ENCODE measurements around the gene ADAD2.
"Not testable (repeated sequence)": the region's sequence is repeated elsewhere in the genome, so short reads cannot be mapped to it uniquely, and the experiment has no call there.

Gene ADAD2

DNA sequence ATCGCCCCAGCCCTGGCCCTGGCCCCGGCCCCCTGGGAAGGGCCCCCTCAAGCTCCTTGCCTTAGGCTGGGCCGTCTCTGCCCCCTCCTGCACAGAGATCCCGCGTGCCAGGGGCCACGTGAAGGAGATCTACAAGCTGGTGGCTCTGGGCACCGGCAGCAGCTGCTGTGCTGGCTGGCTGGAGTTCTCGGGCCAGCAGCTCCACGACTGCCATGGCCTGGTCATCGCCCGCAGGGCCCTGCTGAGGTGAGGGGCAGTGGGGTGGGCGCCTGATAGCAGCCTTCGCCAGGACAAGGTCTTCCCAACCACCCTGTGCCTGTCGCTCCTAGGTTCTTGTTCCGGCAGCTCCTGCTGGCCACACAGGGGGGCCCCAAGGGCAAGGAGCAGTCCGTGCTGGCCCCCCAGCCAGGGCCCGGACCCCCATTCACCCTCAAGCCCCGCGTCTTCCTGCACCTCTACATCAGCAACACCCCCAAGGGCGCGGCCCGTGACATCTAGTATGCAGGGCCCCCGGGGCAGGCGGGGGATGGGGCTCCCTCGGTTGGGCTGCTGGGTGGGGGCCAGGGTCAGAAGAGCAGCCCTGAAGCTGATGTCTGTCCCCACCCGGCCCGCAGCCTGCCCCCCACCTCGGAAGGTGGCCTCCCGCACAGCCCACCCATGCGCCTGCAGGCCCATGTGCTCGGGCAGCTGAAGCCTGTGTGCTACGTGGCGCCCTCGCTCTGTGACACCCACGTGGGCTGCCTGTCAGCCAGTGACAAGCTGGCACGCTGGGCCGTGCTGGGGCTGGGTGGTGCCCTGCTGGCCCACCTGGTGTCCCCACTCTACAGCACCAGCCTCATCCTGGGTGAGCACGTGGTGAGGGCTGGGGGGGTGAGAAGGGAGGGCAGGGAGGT, 4.5 kb downstream of the ADAD2 start:
- no peak for DNase-seq (ENCODE audit: low read depth)

DNA sequence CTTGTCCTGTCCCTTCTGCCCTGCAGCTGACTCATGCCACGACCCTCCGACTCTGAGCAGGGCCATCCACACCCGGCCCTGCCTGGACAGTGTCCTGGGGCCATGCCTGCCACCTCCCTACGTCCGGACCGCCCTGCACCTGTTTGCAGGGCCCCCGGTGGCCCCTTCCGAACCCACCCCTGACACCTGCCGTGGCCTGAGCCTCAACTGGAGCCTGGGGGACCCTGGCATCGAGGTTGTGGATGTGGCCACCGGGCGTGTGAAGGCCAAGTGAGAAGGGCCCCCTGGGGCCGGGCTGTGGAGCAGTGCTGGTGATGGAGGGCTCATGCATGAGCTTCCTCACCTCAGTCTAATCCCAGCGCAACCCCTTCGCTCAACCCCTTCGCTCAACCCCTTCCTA, 5.1 kb downstream of the ADAD2 start:
- no peak for DNase-seq (ENCODE audit: low read depth)

DNA sequence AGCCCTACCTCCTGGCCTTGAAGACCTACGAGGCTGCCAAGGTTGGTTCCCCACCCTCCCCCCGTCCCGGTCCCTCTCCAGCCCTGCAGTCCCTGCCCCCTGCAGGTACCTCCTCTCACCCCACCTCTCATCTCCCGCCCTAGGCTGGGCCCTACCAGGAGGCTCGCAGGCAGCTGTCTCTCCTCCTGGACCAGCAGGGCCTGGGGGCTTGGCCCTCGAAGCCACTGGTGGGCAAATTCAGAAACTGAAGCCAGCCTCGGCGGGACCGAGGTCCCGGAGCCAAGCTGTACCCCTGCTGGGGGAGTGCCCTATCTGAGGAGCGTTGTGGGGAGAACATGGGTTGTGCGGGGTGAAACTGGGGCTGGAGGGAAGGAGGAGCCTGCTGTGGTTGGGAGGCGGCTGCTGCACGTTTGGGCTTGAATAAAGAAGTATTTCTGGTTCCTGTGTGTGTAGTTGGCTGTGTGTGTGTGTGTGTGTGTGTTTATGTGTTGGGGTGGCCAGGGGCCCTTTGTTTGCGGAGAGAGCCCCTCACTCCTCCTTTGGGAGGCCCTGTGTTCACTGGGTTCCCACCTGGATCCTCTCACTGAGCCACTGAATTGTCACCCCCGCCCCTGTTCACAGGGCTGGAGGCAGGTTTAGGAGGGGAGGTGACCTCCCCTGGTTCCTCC, 5.9 kb downstream of the ADAD2 start:
- no peak for DNase-seq (ENCODE audit: low read depth)

DNA sequence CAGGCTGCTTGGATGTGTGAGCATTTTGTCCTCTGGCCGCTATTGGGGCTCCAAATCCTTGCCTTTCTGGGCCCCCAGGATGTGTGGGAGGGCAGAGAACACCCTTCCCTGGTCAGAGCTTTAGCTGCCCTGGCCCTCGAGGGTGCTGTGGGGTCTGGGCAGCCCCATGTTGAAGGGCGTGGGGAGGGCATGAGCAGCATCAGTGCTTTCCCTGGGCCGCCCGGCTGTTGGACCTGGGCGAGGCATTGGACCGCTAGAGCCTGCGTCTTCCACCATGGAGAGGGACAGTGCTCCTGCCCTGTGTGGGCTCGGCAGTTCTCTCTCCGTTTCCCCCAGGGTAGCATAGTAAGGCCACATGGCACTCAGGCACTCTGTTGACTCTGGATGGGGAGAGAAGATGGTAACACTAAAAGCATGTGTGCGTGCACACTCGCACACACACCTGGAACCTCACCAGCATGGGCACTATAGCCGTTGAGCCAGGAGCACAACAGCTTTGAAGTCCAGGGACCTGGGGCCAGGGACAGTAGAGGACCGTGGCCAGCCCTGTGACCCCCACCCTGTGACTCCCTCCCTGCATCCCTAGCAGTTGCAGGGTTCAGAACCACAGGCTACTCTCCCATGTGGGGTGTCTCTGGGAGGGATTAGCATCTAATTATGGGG, 6.6 kb downstream of the ADAD2 start:
- DNase-seq (ENCODE audit: low read depth) = no peak

DNA sequence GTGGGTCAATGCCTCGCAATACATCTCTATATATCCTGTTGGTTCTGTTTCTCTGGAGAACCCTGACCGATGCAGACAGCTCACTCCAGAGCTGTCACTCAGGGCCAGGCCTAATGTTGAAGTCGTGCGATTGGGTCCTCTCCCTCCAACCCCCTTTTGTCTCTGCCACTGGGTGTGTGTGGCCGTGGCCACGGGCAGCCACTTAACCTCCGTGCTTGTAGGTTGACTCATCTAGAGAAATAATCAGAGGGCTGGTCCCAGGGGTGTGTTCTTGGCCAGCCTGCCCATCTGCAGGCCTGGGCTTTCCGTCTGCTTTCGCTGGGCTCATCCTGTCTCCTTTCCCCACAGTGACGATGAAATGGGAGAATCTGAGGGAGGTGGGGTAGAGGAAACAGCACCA, 7.4 kb downstream of the ADAD2 start:
- DNase-seq (ENCODE audit: low read depth) = peak; percentile 34

DNA sequence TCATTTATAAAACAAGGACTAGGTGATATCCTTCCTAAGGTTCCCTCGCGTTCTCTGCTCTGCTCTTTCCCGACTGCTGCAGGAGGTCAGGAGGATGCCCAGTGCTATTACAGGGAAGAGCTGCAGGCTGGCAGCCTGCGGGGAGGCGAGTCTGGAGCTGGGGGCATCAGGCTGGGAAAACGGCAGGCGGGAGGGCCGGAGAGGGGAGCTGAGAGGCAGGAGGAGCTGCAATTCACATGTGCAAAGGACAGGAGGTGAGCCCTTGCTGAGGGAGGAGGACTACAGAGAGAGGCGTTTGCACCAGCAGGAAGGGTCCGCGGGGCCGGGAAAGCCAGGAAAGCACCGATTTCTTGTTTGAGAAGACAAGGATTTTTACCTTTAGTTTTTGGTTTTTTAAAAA, 8.1 kb downstream of the ADAD2 start:
- DNase-seq (ENCODE audit: low read depth) = no peak

DNA sequence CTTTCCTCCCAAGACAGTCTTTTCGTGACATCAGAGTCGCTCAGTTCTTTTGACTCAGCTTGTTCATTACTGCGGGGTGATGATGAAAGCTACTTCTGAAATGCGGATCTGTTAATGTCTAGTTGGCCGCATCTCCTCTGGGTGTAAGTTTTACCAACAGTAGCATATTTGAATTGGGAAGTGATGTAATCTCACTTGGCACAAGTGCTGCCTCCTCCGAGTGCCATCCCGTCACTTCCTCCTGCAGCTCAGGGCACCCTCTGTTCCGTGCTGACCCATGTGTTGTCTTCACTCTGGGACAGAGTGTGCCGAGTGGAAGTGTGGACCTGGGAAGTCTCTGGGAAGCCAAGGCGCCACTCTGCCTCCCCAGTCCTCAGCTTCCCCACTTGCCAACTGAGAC, 8.9 kb downstream of the ADAD2 start:
- peak; percentile 28 for DNase-seq (ENCODE audit: low read depth)

DNA sequence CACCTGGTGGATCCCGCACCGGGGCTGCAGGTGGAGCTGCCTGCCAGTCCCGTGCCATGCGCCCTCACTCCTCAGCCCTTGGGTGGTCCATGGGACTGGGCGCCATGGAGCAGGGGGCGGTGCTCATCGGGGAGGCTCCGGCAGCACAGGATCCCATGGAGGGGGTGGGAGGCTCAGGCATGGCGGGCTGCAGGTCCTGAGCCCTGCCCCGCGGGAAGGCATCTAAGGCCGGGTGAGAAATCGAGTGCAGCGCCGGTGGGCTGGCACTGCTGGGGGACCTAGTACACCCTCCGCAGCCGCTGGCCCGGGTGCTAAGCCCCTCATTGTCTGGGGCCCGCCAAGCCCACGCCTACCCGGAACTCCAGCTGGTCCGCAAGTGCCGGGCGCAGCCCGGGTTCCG, 13.6 kb downstream of the ADAD2 start:
- DNase-seq (ENCODE audit: low read depth) = not testable (repeated sequence)

DNA sequence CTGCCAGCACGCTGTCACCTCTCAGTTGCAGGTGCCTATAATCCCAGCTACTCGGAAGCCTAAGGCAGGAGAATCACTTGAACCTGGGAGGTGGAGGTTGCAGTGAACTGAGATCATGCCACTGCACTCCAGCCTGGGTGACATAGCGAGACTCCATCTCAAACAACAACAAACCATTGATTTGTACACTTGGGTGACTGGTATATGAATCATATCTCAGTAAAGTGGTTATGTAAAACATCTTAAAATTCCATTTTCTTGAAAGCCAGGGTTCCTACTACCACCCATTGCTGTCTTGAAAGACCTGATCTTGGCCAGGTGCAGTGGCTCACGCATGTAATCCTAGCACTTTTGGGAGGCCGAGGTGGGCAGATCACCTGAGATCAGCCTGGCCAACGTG, 14.2 kb downstream of the ADAD2 start:
- peak; percentile 66 for DNase-seq (ENCODE audit: low read depth)

DNA sequence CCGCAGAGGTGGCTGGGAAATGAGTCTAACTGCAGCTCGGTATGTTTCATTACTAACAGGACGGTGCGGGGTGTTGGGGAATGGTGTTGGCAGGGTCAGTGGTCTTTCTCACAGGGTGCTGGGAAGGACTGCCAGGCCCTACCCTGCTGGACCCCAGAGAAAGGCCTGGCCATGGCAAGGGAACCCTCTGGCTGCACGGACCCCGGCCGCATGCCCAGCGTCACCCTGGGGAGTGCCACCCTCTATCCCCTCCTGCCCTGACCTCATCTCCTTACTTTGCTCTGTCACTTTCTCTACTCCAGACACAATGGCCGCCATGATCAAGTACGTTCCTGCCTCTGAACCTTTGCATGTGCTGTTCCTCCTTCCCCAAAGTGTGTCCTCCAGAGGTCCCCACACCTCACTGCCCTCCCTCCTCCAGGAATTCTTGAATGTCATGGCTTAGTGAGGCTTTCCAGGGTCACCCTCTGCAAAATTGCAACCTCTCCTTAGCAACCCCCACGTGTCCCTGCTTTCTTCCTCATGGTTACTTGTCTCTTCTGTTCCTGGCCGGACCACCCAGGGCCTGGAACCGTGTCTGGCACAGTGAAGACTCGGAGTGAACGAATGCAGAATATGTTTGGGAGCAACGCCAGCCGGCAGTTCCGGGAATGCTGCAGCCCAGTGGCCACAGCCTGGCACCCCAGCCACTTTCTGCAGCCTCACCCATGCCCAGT, 15.2 kb downstream of the ADAD2 start:
- DNase-seq (ENCODE audit: low read depth) = peak; percentile 20

DNA sequence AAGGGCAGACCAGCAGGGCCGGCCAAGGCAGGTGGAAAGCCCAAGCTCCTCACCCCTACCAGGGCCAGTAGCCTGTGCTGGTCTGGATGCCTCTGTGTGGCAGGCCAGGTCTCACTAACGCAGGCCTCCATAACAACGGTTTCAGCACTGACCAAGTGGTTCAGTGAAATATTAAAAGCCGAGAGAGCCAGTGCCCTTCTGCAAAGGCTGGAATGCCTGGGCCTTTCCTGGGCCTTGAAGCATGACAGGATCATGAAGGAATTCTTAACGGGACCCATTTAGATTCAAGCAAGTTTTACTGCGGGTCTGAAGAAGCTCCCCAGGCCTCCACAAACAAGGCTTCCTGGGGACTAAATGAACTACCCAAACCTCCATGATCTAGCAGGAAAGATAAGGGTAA, 16.3 kb downstream of the ADAD2 start:
- DNase-seq (ENCODE audit: low read depth) = no peak

DNA sequence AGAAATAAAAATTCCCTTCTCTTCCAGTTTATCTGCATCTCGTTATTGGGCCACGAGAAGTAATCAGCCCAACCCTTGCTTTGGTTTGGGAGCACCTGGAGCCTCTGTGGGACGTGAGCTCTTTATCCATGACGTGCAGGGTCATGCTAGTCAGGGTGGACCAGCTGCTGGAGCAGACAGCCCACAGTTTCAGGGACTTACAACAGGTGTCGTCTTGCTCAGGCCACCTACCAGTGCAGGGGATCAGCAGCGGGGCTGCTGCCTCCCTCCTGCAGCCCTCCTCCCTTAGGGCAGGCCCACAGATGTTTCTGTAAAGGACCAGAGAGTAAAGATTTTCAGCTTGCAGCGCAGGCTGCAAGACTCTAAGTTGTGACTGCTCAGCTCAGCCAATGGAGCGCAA, 16.9 kb downstream of the ADAD2 start:
- DNase-seq (ENCODE audit: low read depth) = no peak

DNA sequence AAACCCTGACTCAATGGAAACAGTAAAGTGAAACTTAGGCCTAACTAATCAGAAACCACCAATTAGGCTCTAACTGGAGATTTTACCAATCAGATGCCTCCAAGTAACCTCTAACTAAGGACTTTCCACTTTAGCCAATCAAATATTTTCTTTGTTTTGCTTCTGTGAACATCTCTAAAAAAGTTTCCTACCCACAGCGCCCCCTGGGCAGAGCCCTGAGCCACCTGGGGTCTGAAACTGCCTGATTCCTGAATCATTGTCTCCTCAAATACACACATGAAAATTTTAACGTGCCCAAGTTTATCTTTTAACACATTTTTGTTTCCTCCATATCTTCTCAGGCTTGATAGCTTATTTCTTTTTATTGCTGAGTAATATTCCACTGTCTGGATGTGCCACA, 19.0 kb downstream of the ADAD2 start:
- peak; percentile 43 for DNase-seq (ENCODE audit: low read depth)

DNA sequence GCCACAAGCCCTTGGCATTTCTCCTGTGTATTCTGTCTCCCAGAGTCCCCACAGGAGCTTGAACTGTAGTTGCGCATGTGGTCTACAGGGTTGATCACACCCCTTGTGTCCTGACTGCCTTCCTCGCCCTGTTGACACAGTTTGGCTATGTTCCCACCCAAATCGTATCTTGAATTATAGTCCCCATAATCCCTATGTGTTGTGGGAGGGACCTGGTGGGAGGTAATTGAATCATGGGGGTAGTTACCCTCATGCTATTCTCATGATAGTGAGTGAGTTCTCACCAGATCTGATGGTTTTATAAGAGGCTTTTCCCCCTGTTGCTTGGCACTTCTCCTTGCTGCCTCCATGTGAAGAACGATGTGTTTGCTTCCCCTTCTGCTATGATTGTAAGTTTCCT, 21.2 kb downstream of the ADAD2 start:
- DNase-seq (ENCODE audit: low read depth) = no peak

DNA sequence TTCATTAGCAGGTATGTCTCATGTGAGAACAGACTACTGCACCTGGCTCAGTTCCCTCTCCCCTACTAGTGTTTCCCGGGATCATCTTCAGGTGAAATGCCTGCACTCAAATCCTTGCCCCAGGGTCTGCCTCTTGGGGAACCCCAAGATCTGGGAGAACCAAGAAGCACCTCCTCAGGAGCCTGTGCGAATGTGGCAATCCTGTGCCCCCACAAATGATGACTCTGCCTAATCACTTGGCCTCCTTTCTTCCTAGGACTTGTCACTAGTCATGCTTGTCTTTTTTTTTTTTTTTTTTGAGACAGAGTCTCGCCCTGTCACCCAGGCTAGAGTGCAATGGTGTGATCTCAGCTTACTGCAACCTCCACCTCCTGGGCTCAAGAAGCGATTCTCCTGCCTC, 21.7 kb downstream of the ADAD2 start:
- no peak for DNase-seq (ENCODE audit: low read depth)

DNA sequence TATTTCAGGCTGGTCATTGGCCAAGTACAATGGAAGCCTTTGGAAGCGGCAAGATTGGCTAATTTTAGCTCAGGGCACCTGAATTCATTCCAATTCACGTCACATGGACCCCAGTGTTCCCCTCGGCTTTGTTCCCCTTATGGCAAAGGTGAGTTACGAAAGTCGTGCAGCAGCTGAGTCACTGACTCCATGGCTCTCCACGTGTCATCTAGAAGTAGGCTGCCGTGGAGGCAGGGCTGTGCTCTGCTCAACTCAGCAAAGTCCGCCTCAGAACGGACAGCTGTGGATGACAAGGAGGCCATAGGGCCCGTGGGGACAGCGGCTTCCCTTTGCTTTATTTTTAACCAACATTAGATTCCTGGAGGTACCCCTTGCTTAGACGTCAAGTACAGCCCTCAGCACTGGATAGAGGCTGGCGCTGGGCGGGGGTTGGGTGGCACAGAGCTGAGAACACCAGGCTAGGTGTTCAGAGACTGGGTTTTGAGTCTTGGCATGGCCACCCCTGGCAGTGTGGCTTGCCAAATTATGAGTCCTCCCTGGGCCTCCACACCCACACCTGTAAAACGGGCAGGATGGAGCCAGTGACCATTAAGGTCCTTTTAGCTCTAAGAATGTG, 23.6 kb downstream of the ADAD2 start:
- DNase-seq (ENCODE audit: low read depth) = no peak

DNA sequence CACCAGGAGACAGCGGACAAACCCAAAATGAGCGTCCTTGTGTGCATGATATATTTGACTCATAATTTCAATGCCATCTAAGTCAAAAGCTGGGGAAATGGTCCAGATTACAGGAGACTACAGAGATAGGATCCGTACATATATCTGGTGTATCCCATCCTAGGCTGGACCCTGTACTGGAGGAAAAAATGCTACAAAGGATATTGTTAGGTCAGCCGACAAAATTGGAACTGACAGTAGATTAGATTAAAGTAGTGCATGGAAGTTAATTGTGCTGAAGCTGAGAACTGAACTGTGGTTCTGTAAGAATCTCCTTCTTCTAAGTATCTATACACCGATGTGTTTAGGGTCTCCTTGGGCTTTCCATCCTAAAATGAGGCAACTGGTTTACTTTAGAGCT, 24.6 kb downstream of the ADAD2 start:
- DNase-seq (ENCODE audit: low read depth) = no peak

DNA sequence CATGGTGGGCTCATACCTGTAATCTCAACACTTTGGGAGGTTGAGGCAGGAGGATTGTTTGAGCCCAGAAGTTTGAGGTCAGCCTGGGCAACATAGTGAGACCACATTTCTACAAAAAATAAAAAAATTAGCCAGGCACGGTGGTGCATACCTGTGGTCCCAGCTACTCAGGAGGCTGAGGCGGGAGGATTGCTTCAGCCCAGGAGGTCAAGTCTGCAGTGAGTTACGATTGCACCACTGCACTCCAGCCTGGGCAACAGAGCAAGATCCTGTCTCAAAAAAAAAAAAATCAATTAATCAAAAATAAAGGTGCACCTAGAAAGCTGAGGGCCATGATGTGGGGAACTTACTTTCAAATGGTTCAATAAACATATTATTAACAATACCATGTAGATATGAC, 25.2 kb downstream of the ADAD2 start:
- DNase-seq (ENCODE audit: low read depth) = not testable (repeated sequence)

DNA sequence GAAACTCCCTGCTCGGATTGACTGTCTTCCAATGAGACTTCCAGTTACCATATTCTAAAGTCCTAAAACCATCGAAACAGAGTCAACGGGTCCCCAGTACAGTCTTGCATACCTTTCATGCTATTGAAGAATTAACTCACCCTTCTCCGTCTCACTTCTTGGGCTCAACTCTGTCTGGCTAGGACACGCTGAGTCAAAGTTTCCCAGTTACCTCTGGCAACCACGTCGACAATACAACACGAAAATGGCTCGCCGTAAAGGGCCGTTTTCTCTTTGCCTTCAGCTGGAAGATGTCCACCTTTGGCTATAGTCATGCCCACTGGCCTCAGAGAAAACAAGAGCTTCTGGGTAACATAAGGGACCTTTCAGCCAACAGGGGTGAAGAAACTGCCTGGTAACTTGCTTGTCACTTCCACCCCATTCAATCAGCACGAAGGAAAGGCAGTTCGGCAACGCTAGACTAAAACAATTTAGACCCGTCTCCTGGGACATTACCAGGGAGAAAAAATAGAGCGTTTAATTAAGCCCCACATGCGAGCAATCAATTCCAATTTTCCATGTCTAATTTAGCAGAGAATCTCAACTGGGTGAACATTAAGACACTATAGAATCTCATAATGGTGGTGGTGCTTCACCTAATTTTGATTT, 27.3 kb downstream of the ADAD2 start:
- DNase-seq (ENCODE audit: low read depth) = no peak

DNA sequence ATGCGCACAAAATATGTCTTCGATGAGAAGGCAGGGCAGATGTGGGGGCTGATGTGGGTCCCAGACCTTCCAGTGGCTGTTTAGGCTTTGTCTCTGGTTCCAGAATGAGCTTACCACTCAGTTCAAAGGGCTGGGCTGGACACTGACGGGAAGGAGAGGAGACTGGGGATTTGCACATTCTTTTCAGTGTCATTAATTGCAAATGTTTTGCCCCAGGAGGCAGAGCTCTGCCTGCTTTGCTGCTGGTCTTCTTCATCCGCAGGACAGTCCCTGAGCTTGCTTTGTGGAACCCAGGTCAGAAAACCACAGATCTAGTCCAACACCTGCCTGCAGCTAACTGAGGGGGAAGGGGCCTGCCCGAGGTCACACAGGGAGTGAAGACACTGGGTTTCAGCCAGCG, 28.0 kb downstream of the ADAD2 start:
- no peak for DNase-seq (ENCODE audit: low read depth)

DNA sequence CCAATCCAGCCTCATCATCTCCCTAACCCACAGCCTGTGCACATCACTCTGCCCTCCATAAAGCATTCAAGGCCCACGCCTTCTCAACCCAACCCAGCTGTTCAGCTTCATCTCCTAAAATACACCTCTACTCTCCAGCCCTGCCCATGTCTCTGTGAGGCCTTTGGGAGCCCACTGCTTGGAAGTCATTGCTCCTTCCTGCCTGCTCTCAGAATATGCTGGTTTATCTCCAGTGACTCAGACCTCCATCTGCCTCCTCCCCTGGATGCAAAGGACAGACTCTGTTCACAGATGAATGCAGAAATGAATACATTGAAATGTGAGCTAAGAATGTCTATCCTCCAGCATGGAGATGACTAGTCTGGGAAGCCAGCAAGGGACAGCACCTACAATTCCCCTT, 29.9 kb downstream of the ADAD2 start:
- DNase-seq (ENCODE audit: low read depth) = peak; percentile 37

DNA sequence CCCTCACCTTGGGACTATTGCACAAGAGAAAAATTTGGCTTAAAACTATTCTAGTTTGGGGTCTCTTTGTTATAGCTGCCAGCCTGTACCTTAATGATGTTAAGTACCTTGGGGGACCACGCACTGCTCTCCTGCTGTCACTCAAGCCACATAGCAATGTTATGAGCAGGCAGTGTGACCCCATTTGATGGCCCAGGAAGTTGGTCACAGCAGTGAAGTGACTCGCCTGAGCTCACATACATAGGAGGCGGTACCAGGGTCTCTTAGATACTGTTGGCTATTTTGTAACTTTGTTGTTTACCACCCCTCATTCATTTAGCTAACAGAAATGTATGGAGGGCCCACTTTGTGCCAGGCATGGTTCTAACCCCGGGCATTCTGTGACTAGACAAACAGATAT, 32.5 kb downstream of the ADAD2 start:
- DNase-seq (ENCODE audit: low read depth) = peak; percentile 39
